ENCODE results near the gene ZNF512B.

DNA sequence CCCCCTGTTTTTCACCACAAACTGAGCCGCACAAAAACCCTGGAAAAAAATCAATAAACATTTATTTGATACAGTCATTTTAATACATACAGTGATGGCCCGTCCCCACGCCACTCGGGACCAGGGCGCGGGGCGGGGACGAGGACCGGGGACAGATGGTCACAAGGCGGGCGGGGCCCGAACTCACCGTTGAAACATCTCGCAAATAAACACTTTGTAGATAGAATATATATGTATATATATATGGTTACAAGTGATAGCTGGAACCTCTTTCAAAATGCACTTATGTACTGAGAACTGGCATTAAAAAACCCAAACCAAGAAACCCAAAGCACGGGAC, 13.1 kb downstream of the ZNF512B start:
- TF ChIP-seq FOS (IDR thresholded peaks at IDR 0.05; ENCODE audit: borderline replicate concordance, insufficient read depth, low read length) (no peak), EZH2 (IDR thresholded peaks at IDR 0.05; ENCODE audit: borderline replicate concordance, low read depth, low read length, severe bottlenecking) (no peak), POLR2A (IDR thresholded peaks at IDR 0.05; ENCODE audit: low read depth, low read length) (no peak), POLR2AphosphoS5 (IDR thresholded peaks at IDR 0.05; ENCODE audit: insufficient read depth, low read depth, low read length) (no peak), JUN (IDR thresholded peaks at IDR 0.05; ENCODE audit: borderline replicate concordance, insufficient read depth, insufficient read length, low read depth) (no peak), GATA2 (IDR thresholded peaks at IDR 0.05; ENCODE audit: insufficient read depth, insufficient read length, low read depth, low read length) (no peak), MYC (IDR thresholded peaks at IDR 0.05; ENCODE audit: low read depth, low read length) (no peak)
- TF ChIP-seq, protein P1, sequence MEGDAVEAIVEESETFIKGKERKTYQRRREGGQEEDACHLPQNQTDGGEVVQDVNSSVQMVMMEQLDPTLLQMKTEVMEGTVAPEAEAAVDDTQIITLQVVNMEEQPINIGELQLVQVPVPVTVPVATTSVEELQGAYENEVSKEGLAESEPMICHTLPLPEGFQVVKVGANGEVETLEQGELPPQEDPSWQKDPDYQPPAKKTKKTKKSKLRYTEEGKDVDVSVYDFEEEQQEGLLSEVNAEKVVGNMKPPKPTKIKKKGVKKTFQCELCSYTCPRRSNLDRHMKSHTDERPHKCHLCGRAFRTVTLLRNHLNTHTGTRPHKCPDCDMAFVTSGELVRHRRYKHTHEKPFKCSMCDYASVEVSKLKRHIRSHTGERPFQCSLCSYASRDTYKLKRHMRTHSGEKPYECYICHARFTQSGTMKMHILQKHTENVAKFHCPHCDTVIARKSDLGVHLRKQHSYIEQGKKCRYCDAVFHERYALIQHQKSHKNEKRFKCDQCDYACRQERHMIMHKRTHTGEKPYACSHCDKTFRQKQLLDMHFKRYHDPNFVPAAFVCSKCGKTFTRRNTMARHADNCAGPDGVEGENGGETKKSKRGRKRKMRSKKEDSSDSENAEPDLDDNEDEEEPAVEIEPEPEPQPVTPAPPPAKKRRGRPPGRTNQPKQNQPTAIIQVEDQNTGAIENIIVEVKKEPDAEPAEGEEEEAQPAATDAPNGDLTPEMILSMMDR (IDR thresholded peaks at IDR 0.05; ENCODE audit: extremely low read depth in 1 of 2, insufficient read depth in 1 of 2, low read depth in 1 of 2, low read length in 2 of 2) = no peak
- TF ChIP-seq, protein P2, sequence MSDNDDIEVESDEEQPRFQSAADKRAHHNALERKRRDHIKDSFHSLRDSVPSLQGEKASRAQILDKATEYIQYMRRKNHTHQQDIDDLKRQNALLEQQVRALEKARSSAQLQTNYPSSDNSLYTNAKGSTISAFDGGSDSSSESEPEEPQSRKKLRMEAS (IDR thresholded peaks at IDR 0.05; ENCODE audit: insufficient read depth, insufficient read length) = no peak

All from endothelial cell of umbilical vein (primary cell).